A172 (cell line): ENCODE measurements around the gene NUMA1. TPM values are rescaled to one million over a fixed set of nuclear protein-coding genes. Genes with fewer than 3 reads are reported as not detected.

Experiments used
- DNase-seq: peaks from one replicate; pipeline ENCODE4 v3.0.0-alpha.2; 2015; ENCODE audit warnings: low spot score
- total RNA-seq: library from RNA; depleted of rRNA; stranded (reverse); fragments of >200 nt; shearing (Covaris generic); gene quantifications from 2 replicates; pipeline ENCODE4 v1.2.3, GENCODE V29; 2014

The NUMA1 gene
- total RNA-seq, 1 experiment from 2014 or later = 161 TPM

DNA sequence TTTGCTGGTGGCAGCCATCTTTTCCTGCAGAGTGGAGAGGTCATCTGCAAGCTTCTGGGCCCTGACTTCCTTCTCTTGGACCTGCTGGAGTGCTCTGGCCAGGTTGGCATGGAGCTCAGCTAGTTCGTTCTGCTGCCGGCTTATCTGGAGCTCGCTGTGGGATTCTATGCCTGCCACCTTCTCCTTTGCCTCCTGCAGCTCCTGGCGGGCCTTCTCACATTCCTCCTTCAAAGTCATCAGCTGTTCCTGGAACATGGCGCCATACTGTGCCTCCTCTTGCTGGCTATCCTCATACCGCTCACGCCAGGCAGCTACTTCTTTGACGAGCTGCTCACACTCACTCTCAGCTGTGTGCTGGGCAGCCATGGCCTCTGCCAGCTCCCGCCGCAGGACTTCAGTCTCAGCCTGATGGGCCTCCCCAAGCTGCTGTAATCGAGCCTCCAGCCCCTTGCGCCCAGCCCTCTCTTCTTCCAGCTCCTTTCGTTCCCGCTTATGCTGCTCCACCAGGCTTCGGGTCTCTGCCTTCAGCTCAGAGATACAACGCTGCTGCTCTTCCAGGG, 65.5 kb downstream of the NUMA1 start:
- no peak for DNase-seq

DNA sequence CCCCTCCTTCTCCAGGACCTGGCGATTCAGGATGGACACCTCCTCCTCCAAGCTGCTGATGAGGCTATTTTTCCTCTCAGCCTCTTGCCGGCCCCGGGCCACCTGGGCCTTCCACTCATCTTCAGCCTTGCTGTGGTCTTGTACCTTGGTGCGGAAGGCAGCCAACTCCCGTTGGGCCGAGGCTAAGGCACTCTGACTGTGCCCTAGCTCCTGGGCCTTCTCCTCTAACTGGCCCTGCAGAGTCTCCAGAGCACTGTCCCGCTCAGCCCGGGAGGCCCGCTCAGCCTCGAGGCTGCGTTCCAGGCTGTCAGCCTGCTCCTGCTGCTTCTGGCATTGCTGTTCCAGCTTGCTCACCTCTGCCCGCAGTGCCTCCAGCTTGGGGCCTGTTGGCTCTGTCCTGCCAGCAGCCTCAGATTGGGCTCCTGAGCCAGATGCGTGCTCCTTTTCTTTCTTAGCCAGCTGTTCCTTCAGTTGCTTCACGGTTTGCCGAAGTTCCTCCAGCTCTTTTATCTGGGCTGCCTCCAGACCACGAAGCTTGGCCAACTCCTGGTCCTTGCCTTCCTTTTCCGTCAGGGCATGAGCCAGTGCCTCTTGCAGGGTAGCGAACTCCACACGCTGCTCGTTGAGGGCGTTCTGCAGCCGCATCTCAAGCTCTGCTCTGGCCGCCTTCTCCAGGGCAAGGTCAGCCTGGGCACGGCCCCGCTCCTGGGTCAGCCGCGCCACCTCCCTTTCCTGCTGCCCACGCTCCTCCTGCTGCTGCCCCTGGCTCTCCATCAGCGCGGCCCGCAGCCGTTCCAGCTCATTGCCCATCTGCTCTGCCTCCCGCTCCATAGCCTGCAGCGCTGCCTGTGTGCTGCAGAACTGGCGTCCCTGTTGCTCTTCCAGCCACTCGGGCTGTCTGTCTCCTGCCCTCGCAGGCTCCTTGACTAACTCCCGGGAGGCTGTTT, 66.3 kb downstream of the NUMA1 start:
- DNase-seq = no peak

DNA sequence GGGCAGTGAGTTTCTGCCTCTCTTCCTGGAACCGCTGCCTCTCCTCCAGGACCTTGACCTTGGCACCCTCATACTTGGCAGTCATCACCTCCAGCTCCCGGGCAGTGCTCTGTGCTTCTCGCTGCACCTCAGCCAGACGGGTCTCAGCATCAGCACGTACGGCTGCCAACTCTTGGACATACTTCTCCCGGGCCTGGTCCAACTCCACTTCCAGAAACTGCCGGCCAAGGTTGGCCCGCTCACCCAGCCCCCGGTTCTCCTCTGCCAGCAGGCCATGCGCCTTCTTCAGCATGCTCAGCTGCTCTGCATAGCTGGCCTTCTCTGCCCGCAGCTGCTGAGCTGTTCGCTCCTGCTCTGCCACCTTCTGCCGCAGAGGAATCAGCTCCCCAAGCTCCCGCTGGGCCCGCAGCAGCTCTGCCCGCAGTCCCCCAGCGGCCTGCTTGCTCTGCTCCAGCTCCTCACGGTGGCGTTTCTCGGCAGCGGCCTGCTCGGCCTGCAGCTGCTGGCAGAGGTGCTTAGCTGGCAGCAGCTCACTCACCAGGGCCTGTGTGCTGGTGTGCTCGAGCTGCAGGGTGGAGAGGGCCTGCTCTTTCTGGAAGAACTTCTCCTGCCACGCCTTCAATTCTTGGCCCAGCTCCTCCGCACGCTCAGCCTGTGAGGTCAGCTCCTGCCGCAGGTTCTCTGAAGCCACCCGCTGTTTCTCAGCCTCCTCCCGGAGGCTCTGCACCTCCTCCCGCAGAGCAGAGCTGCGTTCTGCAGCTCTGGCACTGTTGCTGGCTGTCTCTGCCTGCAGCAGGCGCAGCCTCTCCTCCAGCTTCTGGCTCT, 67.2 kb downstream of the NUMA1 start:
- DNase-seq = peak; percentile 91

DNA sequence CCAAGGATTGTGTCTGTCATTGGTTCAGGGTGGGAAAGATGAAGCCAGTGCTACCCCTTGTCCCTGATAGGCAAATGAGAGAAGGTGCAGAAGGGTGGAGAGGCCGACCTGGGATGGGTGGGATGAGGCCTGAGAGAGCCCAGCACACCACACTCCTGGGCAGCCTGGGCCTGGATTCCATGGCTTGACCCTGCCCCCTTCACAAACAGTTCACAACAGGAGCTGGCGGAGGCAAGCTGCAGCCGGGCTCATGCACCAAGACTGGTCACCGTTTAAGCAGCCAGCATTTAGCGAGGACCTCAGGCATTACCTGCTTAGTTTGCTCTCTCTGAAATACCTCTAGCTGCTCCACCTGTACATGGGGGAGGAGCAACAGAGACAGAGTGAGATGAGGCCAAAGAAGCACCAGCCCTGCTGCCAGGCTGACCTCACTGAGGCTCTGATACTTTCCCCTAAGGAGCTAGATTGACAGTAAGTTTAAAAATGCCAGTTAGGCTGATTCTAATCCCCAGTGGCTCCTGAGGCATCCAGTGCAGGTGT, 68.2 kb downstream of the NUMA1 start:
- no peak for DNase-seq

DNA sequence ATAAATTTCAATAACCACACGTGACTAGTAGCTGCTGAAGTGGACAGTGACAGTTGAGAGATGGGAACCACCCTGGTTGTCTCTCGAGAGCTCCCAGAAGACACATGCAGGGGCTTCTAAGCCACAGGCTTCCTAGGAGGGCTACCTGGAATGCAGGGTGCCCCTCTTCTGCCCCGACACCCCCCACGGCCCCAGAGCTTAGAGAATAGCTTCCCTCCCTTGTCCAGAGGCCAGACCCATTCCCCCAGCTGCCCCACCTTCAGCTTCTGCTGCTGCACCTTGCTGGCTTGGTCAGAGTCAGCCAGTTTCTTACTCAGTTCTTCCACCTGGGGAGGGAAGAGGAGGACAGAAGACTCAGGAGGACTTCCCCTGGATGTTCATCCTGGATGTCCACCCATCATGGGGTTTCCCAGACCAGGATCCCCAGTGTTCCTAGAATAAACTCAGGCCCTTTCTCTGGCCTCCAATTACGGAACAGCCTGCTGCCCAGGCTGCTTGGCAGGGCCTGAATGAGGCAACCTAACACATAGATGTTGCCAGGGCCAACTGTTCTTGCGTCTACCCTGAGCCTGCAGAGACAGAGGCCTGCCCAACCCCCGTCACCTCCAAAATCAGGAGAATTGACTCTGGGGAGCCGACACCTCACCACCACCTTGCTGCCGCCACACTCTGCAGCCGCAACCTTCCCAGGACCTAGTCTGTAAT, 69.7 kb downstream of the NUMA1 start:
- DNase-seq = no peak

DNA sequence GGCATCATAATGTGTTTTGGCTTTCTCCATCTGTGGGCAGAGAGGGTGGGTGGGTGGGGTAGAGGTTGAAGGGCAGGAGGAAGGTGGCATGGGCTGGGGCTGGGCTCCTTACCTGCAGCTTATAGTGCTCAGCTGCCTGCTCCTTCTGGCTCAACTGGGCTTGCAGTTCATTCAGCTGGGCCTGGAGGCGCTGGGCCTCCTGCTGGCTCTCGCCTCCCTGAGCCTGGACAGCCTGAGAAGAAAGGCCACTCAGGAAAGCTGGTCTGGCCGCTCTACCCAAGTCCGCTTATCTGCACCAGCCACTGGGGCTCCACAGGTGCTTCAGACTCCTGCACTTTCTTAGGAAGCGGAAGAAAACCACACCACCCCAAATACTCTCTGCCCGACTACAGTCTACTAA, 71.2 kb downstream of the NUMA1 start:
- DNase-seq = no peak

DNA sequence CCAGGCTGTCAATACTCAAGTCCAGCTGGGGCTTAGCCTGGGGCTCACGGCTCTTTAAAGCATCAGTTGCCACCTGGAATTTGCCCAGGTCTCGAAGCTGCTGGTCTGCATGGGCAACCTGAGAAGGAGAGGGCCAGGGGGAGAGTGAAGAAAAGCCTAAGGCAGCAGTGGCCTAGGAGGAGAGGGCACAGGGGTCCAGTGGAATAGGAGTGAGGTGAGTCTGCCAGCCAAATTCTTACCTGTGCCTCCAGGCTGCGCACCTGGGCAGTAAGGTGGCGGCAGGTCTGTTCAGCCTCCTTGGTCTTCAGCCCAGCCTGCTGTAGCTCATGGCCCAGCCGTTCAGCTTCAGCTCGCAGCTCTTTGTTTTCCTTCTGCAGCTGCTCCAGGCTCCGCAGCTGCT, 71.6 kb downstream of the NUMA1 start:
- DNase-seq = no peak

DNA sequence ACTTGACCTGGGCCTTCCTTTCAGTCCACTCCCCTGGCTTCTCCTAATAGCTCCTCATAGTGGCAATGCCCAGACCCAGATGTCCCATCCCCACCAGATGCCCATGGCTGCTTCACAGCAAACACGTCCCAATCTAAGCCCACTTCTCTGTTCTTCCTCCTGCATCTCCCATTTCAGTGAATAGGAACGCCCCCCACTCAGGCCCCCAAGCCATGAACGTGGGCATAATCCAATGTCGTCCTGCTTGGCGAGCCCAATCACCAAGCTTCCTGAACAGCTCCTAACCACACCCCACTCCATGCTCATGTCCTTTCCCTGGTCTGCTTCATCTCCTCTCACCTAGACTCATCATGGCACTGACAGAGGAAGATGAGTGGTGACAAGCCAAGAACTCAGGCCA, 72.8 kb downstream of the NUMA1 start:
- no peak for DNase-seq

DNA sequence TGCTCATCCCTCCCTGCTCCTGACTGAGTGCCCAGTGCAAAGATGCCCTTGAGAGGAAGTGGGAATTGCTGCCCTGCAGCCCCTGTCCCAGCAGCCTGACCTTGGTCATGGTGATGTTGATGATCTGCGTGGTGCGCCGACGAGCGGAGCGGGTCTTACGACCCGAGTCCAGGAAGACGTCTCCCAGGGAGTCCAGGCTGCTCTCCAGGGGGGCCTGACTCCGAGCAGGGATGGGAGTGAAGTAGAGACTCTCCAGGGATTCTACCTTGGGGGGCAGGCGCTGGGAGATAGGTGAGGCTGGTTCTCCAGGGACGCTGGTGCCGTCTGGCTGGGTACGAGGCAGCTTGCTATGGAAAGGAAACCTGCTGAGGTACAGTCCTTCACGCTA, 73.3 kb downstream of the NUMA1 start:
- DNase-seq = no peak

DNA sequence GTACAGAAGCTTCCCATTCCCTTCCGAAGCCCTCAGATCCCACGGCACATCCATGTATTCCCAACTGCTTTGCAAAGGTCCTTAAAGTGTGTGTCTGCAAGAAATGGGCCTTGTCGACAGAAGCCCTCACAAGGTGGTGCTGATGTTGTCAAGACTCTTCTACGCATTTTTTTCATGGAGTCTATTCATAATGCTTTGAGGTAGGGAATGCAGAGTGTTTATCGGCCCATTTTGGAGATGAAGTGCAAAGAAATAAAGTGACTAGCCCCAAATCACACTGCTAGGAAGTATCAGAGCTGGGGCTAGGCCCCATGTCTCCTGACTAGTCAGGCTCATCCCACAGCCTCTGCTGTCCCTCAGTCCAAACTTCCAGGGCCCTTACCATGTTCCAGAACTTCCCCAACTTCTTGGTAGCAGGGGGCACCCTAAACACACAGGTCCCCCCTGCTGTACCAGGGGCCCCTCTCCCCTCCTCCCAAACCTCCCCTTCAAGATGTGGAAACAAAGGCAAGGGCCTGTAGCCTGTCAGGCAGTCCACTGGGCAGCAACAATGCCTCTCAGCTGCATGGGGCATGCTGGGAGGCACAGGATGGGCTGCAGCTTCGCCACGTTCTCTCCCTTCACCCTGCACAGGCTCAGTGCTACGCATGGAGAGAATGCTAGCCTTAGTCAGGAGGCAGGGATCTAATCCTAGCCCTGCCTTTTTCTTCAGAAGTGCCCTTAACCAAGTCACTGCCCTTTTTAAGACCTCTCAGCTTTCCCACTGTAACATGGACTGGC, 73.8 kb downstream of the NUMA1 start:
- no peak for DNase-seq

DNA sequence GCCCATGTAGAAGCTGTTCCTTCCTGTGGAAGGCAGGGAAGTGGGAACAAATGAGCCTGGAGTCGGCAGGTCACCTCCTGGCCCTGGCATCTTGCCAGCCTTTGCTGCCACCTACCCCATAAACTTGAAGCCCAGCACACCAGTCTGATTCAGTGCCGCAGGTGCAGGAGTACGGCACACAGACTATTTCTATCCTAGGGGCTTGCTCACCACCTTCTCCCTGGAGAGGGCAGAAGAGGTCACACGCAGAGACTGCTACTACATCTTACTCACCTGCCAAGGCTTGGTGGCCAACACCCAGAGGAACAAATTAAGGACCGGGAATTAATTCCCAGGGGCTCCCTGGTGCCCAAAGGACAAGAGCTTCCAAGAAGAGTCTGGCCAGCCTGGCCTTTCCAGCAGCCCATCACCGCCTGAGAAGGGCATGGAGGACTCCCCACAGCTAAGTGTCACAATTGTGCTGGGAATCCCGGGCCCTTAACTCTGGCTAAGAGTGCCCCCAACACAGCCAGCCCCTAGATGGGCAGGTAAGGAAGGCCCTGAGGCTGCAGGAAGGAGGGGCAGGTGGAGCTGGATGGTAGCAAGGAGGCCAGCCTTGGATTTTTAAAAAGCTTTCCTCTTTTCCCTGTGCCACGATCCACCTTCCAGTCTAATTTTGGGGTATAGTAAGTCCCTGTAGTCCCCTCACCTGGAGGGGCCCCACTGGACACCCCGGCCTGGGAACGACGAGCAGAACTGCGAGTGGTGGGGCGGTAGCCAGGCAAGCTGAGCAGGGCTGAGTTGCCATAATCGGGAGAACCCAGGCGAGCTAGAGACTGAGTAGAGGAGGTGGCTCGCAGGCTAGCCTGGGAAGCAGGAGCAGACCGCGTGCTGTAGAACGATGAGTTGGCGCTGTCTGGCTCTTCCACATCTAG, 74.7 kb downstream of the NUMA1 start:
- DNase-seq = no peak

DNA sequence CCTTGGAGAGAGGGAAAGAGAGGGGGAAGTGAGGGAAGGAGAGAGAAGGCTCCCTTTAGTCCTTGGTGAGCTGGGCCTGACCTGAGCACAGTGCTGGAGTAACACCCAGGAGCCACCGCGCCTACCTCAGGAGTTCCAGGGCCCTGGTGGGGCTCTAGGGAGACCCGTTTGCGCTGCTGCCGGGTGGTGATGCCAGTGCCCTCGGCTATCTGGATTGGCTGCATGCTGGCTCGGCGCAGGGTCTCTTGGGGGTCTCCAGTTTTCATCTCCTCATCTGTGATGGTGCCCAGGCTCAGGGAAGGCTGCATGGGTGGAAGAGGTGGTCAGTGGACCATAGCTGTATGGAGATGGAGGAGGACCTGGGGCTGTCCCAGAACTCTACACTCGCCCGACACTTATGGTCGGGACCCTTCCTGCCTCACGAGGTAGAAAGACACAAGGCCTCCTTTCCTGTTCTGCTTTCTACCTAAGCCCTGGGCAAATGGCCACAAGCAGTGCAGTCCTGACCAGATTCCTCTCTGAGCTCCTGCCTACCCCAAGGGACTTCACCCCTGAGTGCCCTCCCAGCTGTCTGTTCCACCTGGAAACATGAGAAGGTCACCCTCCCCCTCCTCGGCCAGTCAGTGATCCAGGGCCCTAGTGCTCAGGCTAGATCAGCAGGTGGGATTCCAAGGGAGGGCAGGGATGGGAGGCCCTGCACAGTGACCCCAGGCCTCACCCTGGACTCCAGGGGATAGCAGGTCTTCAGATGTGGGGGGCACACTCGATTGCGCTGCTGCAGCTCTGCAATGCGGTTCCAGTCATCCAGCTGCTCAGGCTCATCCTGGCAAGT, 75.6 kb downstream of the NUMA1 start:
- no peak for DNase-seq

DNA sequence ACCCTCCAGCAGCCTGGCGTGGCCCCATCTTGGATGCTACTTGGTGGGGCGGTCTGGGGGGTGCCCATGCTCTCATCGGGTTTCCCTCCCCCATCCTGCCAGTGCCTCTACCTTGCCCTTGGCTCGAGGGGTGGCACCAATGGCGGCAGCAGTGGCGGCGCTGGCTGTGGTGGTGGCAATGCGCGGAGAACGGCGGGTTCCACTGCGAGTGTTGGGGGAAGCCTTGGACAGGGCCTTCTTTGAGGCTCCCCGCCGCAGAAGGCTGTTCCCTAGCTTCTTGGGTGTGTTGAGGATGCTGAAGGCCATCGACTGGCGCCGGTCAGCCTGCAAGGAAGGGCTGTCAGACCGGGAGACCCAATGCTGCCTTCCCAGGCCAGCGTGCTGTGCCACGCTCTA, 76.6 kb downstream of the NUMA1 start:
- DNase-seq = no peak

DNA sequence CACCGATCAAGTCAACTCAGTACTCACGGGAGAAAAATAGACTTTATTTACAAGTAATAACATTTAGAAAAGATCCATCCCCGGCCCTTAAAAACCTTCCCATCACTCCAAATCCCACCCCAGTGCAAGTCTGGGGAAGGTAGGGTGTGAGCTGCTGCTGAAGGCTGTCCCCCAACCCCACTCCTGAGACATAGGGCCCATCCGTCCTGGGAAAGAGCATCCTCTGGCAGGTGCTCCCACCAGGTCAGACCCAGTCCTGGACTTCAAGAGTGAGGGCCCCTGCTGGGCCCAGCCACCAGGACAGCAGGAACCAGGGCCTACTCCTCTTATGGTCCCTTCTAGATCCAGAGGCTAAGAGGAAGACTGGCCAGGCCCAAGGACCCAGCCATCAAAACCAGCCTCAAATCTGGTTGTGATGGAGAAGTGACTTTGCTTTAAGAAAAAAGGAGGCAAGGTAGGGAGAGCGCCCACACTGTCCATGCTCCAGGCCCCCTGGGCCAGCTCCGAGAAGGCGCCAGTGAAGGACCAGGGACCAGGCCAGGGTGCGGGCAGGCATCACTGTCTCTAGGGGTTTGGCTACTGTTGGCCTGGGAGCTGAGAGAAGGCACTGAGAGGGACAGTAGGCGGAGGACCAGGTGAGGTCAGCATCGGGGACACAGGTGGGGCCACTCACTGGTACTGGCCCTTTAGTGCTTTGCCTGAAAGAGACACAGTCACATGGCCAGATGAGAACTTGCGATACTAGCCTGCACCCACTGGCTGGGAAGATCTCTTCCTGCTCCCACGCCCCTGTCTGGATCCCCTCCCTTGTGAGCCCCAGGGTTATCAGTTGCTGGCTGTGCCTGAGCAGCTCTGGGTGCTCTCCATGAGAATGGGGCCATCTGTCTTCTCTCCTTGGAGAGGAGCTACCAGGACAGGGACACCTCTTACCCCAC, 77.2 kb downstream of the NUMA1 start:
- no peak for DNase-seq

DNA sequence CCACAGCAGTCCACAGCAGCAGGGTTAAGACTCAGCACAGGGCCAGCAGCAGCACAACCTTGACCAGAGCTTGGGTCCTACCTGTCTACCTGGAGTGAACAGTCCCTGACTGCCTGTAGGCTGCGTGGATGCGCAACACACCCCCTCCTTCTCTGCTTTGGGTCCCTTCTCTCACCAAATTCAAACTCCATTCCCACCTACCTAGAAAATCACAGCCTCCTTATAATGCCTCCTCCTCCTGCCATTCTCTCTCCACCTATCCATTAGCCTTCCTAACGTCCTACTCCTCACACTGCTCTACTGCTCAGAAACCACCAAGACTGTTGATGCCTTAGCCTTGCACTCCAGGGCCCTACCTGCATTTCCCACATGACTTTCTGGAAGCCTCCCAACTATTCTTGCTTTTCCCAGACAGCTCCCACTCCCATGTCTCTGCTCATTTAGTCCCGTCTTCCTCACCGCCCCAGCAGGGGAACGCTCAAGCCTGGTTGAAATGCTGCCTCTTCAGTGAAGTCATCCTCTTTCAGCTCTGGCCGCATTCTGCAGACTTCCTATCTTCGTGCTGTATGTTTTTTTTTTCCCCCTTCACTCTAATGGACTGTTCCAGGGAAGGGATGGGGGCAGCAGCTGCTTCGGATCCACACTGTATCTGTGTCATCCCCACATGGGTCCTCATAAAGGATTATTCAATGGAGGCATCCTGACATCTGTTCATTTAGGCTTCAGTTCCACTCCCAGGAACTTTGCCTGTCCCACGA, 78.3 kb downstream of the NUMA1 start:
- no peak for DNase-seq

DNA sequence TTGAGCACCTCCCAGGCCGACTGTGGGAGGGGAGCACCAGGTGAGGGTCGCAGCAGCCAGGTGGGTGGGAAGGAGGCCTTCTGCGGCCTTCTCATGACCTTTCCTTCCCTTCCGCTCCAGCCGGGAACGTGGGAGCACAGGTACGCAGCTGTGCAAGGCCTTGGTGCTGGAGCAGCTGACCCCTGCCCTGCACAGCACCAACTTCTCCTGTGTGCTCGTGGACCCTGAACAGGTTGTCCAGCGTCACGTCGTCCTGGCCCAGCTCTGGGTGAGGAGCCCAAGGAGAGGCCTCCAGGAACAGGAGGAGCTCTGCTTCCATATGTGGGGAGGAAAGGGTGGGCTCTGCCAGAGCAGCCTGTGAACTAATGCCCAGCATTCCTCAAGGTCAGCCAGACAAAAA, 79.1 kb downstream of the NUMA1 start:
- no peak for DNase-seq
